Stimulated activated naive B cell treated with anti-CD40 and anti-IgM and Interleukin-4, amounts not matched to agents 10 μg/mL and 1 μg/mL and 100 μg/mL, for 72 hours (primary cell): ENCODE results near the gene PPM1A.

Experiments
- ATAC-seq, 2 donors: fragments of 150-1000 bp; cut with Tn5 transposase; replicated peaks; 2 replicates each; pipeline ENCODE4 v1.10.0; 2021; ENCODE audit warnings: moderate library complexity in 1 of 2
- DNase-seq: peaks from one replicate; pipeline ENCODE4 v3.0.0; 2021
- H3K27ac Mint-ChIP-seq: one replicate; pipeline ENCODE4 v1.8.0; 2022; ENCODE audit warnings: mild to moderate bottlenecking, mixed read lengths
- H3K27me3 Mint-ChIP-seq, 2 donors: one replicate each; pipeline ENCODE4 v1.8.0; 2022; ENCODE audit warnings: mixed read lengths in 2 of 2
- H3K36me3 Mint-ChIP-seq, 2 donors: one replicate each; pipeline ENCODE4 v1.8.0; 2022; ENCODE audit warnings: mixed read lengths in 2 of 2, mild to moderate bottlenecking in 1 of 2
- H3K4me1 Mint-ChIP-seq, 2 donors: one replicate each; pipeline ENCODE4 v1.8.0; 2022; ENCODE audit warnings: mixed read lengths in 2 of 2, mild to moderate bottlenecking in 1 of 2
- H3K4me3 Mint-ChIP-seq, 2 donors: one replicate each; pipeline ENCODE4 v1.8.0; 2022; ENCODE audit warnings: mild to moderate bottlenecking in 2 of 2, mixed read lengths in 2 of 2, moderate library complexity in 1 of 2
- H3K9me3 Mint-ChIP-seq, 2 donors: one replicate each; pipeline ENCODE4 v1.8.0; 2022; ENCODE audit warnings: mixed read lengths in 2 of 2, mild to moderate bottlenecking in 1 of 2

Gene PPM1A

DNA sequence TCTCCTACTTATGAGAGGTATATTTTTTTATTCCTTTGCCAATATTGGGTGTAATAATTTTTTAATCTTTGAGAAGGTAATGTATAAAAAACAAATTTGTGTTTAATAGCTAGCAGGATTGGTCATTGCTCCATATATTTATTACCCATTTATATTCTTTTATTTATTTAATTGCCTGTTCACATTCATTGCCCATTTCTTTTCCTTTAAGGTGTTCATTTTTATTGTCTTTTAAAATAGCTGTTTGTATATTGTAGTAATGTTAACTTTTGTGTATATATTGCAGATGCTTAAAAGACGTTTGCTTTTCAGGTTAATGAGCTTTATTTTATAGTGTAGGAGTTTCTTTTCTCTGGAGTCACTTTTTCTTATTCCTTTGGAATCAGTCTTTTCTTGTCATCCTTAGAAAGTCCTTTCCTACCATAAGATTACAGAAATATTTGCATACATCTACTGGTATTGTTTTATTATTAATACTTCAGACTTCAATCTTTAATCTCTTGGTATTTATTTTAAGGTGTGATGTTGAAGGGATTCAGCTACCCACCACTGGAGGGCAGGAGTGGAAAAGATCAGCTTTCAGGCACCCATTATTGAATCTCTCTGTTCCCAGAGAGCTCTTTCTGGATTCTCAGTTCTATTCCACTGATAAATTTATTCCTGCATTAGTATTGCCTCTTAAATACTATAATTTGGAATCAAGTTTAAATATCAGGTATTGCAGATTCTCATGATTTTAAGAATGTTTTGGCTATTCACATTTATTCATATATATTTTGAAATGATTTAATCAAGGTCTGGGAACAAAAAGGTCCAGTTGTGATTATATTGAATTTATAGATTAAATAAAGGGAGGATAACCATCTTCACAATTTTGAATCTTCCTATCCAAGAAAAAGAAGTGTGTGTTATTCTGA lies 17.3 kb downstream of the PPM1A start:
- no peak overlapping the region for H3K4me3 Mint-ChIP-seq
- peak in 1 of 2 donors; percentile 41 for ATAC-seq
- H3K4me1 Mint-ChIP-seq = peaks cover 10 to 18% of the 10 kb centered on the region in 2 donors
- H3K9me3 Mint-ChIP-seq = no peaks in the 10 kb centered on the region
- H3K27ac Mint-ChIP-seq = peak overlapping the region; percentile 49
- peaks cover 7 to 32% of the 10 kb centered on the region in 2 donors for H3K36me3 Mint-ChIP-seq
- no peaks in the 10 kb centered on the region for H3K27me3 Mint-ChIP-seq
- no peak for DNase-seq

DNA sequence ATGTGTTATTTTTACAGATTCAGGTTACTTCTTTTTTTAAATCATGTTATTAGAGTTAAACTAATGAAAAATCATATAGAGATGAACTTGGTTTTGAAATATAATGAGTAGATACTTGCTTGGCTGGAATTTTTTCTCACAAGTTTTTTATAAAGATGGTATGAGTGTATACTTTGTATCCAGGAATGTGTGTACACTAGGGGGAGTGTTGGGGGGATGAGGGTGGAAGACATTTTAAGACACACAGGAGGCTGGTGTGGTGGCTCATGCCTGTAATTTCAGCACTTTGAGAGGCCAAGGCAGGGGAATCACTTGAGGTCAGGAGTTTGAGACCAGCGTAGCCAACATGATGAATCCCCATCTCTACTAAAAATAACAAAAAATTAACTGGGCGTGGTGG lies 23.2 kb downstream of the PPM1A start:
- no peak overlapping the region for H3K4me3 Mint-ChIP-seq
- H3K36me3 Mint-ChIP-seq = peaks cover 7 to 25% of the 10 kb centered on the region in 2 donors
- H3K4me1 Mint-ChIP-seq = peaks cover 25 to 44% of the 10 kb centered on the region in 2 donors
- ATAC-seq = no peak
- DNase-seq = no peak
- H3K27ac Mint-ChIP-seq = no peak overlapping the region
- no peaks in the 10 kb centered on the region for H3K9me3 Mint-ChIP-seq
- H3K27me3 Mint-ChIP-seq = no peaks in the 10 kb centered on the region

DNA sequence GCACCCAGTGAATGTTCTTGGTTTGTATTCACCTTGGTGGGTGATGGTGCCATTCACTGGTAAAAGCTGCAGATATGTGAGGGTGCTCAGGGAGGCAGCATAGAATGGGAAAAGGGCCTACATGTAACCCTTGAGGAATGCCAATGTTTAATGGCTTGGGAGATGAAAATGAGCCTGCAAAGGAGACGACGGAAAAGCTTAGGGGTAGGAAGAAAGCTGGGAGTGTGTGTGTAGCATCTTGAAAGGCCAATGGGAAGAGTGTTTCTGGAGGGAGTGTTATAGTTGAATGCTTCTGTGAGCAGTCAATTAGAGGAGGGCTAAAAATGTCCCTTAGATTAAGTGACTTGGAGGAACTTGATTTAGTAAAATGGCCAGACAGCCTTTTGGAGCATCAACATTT lies 24.9 kb downstream of the PPM1A start:
- DNase-seq = no peak
- peaks cover 29 to 44% of the 10 kb centered on the region in 2 donors for H3K4me1 Mint-ChIP-seq
- H3K4me3 Mint-ChIP-seq = peak overlapping the region in 1 of 2 donors; percentile 4
- H3K36me3 Mint-ChIP-seq = peaks cover 9 to 31% of the 10 kb centered on the region in 2 donors
- no peaks in the 10 kb centered on the region for H3K9me3 Mint-ChIP-seq
- no peak overlapping the region for H3K27ac Mint-ChIP-seq
- no peak for ATAC-seq
- no peaks in the 10 kb centered on the region for H3K27me3 Mint-ChIP-seq

DNA sequence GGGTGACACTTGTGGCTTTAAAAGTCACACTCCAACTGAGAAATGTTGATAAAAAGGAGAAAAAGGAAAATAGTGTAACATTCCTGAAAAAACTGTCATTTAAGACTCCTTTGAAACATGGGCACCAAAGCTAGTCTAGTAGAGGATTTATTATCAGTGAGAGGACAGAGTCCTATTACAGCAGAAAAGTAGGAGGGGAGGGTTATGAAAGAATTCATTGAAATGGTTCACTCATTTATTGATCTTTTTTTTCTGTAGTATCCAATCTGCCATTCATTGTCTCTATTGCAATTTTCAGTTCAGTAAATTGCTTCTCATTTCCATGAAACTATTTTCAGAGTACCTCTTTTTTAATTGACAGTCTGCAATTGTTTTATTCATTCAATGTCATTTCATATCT lies 25.4 kb downstream of the PPM1A start:
- Mint-ChIP-seq H3K27ac (no peak overlapping the region), H3K36me3 (peaks cover 8 to 28% of the 10 kb centered on the region in 2 donors), H3K4me1 (peaks cover 29 to 44% of the 10 kb centered on the region in 2 donors), H3K27me3 (no peaks in the 10 kb centered on the region), H3K9me3 (no peaks in the 10 kb centered on the region), H3K4me3 (no peak overlapping the region)
- no peak for DNase-seq
- ATAC-seq = no peak

DNA sequence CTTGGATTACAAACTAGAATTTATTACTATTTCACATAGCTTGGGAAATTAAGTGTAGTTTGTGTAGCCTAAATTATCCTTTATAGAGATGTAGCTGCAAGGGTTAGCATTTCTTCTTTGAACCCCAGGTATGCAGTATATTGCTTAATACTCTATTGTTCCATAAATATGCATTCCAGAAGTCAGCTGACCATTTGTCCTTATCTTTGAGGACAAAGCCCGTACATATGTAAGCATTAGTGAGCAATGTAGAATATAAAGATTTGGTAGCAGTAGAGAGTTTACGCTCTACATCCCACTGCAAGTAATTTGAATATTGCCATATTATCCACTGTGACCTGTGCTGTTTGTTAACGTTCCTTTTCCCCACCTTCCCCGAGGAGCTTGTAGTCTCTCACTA lies 26.9 kb downstream of the PPM1A start:
- no peaks in the 10 kb centered on the region for H3K9me3 Mint-ChIP-seq
- peaks cover 8 to 23% of the 10 kb centered on the region in 2 donors for H3K36me3 Mint-ChIP-seq
- no peak overlapping the region for H3K4me3 Mint-ChIP-seq
- ATAC-seq (no peak), DNase-seq (no peak)
- H3K4me1 Mint-ChIP-seq = peaks cover 29 to 39% of the 10 kb centered on the region in 2 donors
- no peak overlapping the region for H3K27ac Mint-ChIP-seq
- no peaks in the 10 kb centered on the region for H3K27me3 Mint-ChIP-seq

DNA sequence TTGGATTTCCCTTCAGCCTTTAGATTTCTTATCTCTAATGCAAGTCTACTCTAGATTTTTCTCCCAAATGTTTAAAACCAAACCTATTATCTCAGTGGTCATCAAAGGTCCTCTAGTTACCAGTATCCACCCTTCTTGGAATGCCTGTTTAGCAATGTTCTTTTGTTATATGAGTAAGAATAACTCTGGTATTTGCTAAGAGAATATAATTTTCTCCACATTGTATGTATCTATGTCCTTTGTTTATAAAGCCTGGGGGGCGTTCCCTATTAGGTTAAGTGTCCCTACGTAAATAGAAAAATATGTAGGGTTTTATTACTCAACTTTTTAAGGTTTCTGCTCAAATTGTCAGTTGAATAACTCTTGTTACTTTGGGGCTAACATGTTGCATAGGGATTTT lies 27.3 kb downstream of the PPM1A start:
- Mint-ChIP-seq H3K36me3 (peaks cover 8 to 19% of the 10 kb centered on the region in 2 donors), H3K27me3 (no peaks in the 10 kb centered on the region), H3K27ac (no peak overlapping the region), H3K9me3 (no peaks in the 10 kb centered on the region), H3K4me3 (no peak overlapping the region), H3K4me1 (peaks cover 25 to 37% of the 10 kb centered on the region in 2 donors)
- ATAC-seq = no peak
- DNase-seq = no peak

DNA sequence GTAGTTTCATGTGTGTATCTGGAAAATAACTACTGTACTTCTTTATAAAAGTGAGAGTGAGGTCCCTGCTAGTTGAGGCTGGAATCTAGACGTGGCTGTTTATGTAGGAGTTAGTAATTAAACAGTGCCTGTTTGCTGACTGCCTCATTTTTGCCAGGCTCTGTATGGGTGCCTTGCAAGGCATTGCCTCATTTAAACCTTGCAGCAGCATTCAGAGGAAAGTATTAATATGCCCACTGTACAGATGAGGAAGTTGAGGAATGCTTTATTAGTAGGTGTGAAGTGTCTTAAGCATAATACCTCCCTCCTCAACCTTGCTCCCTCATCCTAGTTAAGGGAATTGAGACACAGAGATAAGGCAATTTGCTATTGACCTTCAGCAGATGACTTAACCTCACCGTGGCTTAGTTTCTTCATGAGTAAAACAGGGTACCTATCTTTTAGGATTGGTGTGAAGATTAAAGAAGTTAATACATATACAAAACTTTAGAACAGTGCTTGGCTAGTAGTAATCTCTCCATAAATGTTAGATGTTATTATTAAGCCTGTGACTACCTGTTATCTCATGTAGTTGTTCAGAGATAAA lies 28.7 kb downstream of the PPM1A start:
- Mint-ChIP-seq H3K4me1 (peaks cover 24 to 30% of the 10 kb centered on the region in 2 donors), H3K4me3 (no peak overlapping the region), H3K9me3 (no peaks in the 10 kb centered on the region), H3K27me3 (no peaks in the 10 kb centered on the region), H3K36me3 (peaks cover 12 to 26% of the 10 kb centered on the region in 2 donors), H3K27ac (no peak overlapping the region)
- no peak for ATAC-seq
- DNase-seq = no peak

DNA sequence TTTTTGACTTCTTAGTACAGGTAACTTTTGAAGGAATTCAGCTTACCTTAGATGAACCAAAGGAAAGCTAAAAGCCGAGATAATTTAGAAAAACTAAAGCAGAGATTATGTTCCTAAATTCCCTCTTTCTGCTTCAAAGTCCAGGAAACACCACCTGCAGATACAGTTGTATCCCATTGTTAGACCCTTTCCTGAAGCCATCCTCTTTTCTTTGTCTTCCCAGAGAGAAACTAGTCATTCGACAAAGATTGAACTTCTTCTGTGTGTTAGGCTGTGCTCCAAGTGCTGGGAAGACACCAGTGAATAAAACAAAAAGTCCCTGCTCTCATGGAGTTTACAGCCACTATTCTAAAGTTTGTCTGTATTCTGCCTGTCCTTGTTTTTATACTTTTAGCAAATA lies 29.3 kb downstream of the PPM1A start:
- Mint-ChIP-seq H3K4me1 (peaks cover 22 to 23% of the 10 kb centered on the region in 2 donors), H3K9me3 (no peaks in the 10 kb centered on the region), H3K27me3 (no peaks in the 10 kb centered on the region), H3K36me3 (peaks cover 18 to 33% of the 10 kb centered on the region in 2 donors), H3K4me3 (no peak overlapping the region), H3K27ac (no peak overlapping the region)
- no peak for ATAC-seq
- DNase-seq = no peak

DNA sequence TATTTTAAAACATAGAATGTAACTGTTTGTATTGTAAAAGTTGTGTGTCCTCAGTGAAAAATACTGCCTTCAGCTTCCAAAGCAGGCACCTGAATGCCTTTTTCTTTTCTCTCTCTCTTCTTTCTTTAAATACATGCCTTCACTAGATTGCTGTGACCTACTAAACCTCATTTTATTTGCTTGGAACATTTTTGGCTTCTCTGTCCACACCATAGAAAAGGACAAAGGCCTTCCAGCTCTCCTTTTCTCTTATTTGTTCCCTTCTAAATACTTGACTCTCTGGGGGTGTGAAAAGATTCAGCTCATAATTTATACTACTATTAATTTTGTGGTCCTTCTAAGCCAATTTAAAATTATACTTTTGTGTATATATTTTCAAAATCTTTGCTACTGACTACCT lies 38.4 kb downstream of the PPM1A start:
- Mint-ChIP-seq H3K4me1 (peaks cover 0 to 2% of the 10 kb centered on the region in 2 donors), H3K36me3 (peaks cover 24 to 34% of the 10 kb centered on the region in 2 donors), H3K9me3 (no peaks in the 10 kb centered on the region), H3K4me3 (no peak overlapping the region), H3K27me3 (no peaks in the 10 kb centered on the region), H3K27ac (no peak overlapping the region)
- no peak for ATAC-seq
- DNase-seq = no peak

DNA sequence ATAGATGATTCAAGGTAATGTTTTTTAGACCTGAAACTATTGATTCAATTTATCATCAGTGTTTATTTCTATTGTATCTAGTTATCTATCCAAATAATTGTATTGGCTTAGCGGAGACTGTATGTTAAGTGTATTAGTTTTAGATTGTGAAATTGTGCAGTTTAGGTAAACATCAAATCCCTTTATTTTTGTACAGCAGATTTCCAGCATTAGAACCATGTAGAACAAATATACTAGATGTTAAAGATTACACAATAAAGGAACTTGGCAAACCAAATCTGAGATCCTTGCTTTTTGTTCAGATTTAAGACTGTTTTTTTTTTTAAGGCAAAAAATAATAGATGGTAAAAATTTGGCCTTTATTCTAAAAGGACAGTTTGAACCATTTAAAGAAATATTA lies 39.3 kb downstream of the PPM1A start:
- H3K4me1 Mint-ChIP-seq = no peaks in the 10 kb centered on the region
- H3K27me3 Mint-ChIP-seq = no peaks in the 10 kb centered on the region
- ATAC-seq (no peak), DNase-seq (no peak)
- H3K36me3 Mint-ChIP-seq = peaks cover 20 to 30% of the 10 kb centered on the region in 2 donors
- no peak overlapping the region for H3K27ac Mint-ChIP-seq
- H3K9me3 Mint-ChIP-seq = no peaks in the 10 kb centered on the region
- no peak overlapping the region for H3K4me3 Mint-ChIP-seq

DNA sequence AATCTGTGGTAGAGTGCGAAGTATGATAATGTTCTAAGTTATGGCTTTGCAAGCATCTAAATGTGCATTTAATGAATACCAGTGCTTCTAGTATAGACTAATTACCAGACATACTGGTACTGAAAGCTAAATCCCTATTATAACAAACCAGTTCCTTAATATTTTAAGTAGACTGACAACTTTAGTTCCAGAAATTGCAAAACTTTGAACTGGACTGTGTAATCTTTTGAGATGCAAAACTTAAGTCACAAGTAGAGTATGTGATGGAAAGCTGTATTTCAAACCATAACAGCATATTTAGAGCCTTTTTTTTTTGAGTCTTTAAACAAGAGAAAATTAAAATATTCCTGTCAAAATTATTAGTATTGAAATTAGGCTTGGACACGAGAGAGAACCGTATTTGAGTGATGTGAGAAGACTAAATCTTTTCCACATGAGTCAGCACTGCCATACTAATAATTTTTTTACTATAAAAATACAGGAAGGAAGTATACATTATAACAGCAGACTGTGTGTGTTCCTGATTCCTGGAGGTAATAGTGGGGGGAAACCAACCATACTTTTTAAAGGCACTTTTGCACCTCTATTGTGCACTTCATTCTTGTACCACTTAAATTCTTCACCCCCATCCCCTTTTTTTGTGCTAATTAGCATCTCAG lies 45.5 kb downstream of the PPM1A start:
- Mint-ChIP-seq H3K27ac (no peak overlapping the region), H3K9me3 (no peaks in the 10 kb centered on the region), H3K4me3 (no peak overlapping the region), H3K4me1 (no peaks in the 10 kb centered on the region), H3K27me3 (no peaks in the 10 kb centered on the region), H3K36me3 (peaks cover 15 to 17% of the 10 kb centered on the region in 2 donors)
- ATAC-seq = no peak
- DNase-seq = no peak

DNA sequence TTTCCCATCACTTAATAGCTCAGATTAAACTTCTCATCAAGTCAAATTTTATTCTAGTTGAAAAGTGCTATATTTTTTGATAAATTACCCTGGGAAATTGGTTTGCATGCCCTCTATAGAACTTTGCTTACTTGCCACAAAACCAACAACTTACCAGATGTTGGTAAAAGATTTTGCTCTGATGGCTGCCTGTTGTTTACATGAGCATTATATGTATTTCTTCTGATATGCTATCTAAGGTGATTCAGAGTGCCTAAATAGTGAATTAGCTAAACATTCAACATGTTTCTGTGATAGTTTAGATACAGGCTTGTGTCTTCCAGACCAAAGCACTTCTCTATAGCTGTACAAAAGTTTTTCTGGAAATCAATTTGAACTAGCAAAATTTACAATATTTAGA lies 51.0 kb downstream of the PPM1A start:
- peaks cover 6 to 16% of the 10 kb centered on the region in 2 donors for H3K4me1 Mint-ChIP-seq
- H3K9me3 Mint-ChIP-seq = no peaks in the 10 kb centered on the region
- no peak overlapping the region for H3K4me3 Mint-ChIP-seq
- H3K27ac Mint-ChIP-seq = no peak overlapping the region
- no peaks in the 10 kb centered on the region for H3K27me3 Mint-ChIP-seq
- no peak for DNase-seq
- peaks cover 8 to 12% of the 10 kb centered on the region in 2 donors for H3K36me3 Mint-ChIP-seq
- ATAC-seq = no peak

DNA sequence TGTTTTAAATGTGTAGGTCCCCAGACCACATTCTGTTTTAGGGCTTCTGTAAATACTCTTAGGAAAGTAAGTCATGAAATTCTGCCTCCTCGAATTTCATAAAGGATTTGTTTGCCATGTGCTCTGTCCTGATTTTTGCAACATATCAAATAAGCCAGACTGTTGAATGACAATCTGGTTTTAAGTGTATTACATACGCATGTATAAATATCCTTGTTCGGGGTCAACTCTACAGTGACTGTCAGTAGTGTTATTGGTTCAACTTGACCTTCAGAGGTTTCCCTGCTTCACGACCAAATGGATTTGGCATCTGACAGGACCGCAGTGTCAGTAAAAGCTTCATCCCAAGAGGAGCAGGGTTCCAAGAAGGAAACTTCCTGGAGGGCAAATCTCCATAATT lies 52.7 kb downstream of the PPM1A start:
- Mint-ChIP-seq H3K27ac (peak overlapping the region; percentile 11), H3K4me1 (peaks cover 6 to 16% of the 10 kb centered on the region in 2 donors)
- ATAC-seq = no peak

DNA sequence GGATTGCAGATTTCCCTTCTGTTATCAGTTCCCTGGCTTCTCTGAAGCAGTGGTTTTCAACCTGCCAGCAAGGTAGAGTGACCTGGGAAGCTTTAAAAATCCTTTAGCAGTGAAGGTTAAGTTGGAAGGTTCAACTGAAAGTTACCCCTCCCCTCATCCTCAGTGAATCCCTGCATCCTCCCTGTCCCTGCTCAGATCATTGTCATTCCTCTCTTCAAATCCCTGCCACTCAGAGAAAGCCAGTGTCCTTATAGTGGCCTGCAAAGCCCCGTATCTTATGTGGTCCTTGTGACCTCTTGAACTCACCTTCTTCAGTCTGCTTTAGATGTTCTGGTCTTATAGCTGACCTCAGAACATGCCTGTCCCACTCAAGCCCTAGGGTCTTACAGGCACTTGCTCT lies 53.6 kb downstream of the PPM1A start:
- ATAC-seq (no peak), DNase-seq (no peak)
- peaks cover 8 to 16% of the 10 kb centered on the region in 2 donors for H3K4me1 Mint-ChIP-seq
- H3K9me3 Mint-ChIP-seq = peaks cover 5 to 9% of the 10 kb centered on the region in 2 donors
- peaks cover 11 to 18% of the 10 kb centered on the region in 2 donors for H3K36me3 Mint-ChIP-seq
- H3K4me3 Mint-ChIP-seq = no peak overlapping the region
- H3K27me3 Mint-ChIP-seq = no peaks in the 10 kb centered on the region
- H3K27ac Mint-ChIP-seq = peak overlapping the region; percentile 15

More for the DNA sequence above, 52.7 kb downstream of the PPM1A start:
- Mint-ChIP-seq H3K36me3 (peaks cover 15 to 18% of the 10 kb centered on the region in 2 donors), H3K27me3 (no peaks in the 10 kb centered on the region), H3K9me3 (peaks cover 3 to 5% of the 10 kb centered on the region in 2 donors), H3K4me3 (no peak overlapping the region)
- no peak for DNase-seq
